K562 (cell line): Measurements from ENCODE around the gene GNG3. TPM values are rescaled to one million over a fixed set of nuclear protein-coding genes. Genes with fewer than 3 reads are reported as not detected.

Experiments
- ARID4B ChIP-seq: sonication (generic); formaldehyde crosslinking; IDR thresholded peaks from 2 replicates; pipeline ENCODE4 v1.8.0; 2022; ENCODE audit warnings: mild to moderate bottlenecking, missing genetic modification reagents
- ATF2 ChIP-seq: sonication (generic); formaldehyde crosslinking; IDR thresholded peaks from 2 replicates; pipeline ENCODE4 v1.8.1; 2022; ENCODE audit warnings: missing genetic modification reagents
- ATF6 ChIP-seq: sonication (generic); formaldehyde crosslinking; IDR thresholded peaks from 2 replicates; pipeline ENCODE4 v1.4.0; 2020; ENCODE audit warnings: mild to moderate bottlenecking, missing genetic modification reagents
- DIDO1 ChIP-seq: fragments of 450-650 bp; IDR thresholded peaks from 2 replicates; pipeline ENCODE4 v1.6.1; 2016; ENCODE audit warnings: low read depth, missing biosample characterization, missing genetic modification characterization
- ELF2 ChIP-seq: fragments of 250-450 bp; sonication (Bioruptor Pico); IDR thresholded peaks from 2 replicates; pipeline ENCODE4 v1.5.0; 2021; ENCODE audit warnings: mild to moderate bottlenecking
- HCFC1 ChIP-seq: IDR thresholded peaks from 2 replicates; pipeline ENCODE4 v1.6.1; 2012; ENCODE audit warnings: low read depth, low read length, improper control_type of control experiment
- HNRNPLL ChIP-seq: fragments of 200-400 bp; formaldehyde crosslinking; IDR thresholded peaks from 2 replicates; pipeline ENCODE4 v1.6.1; 2017; ENCODE audit warnings: low read length, low read depth, mild to moderate bottlenecking; ENCODE audit not compliant: poor library complexity, severe bottlenecking
- KLF13 ChIP-seq: fragments of 450-650 bp; IDR thresholded peaks from 2 replicates; pipeline ENCODE4 v1.6.1; 2016; ENCODE audit warnings: missing genetic modification characterization, low read depth, mild to moderate bottlenecking, missing compliant biosample characterization, moderate library complexity, borderline replicate concordance
- MAFF ChIP-seq: IDR thresholded peaks from 2 replicates; pipeline ENCODE4 v1.6.1; 2012; ENCODE audit warnings: low read length, improper control_type of control experiment
- MAX ChIP-seq: sonication (generic); formaldehyde crosslinking; IDR thresholded peaks from 2 replicates; pipeline ENCODE4 v1.9.0; 2022; ENCODE audit warnings: mild to moderate bottlenecking, missing genetic modification reagents
- MTA3 ChIP-seq: fragments of 450-650 bp; formaldehyde crosslinking; IDR thresholded peaks from 2 replicates; pipeline ENCODE4 v1.6.1; 2017; ENCODE audit warnings: mild to moderate bottlenecking, borderline replicate concordance
- PHF8 ChIP-seq: fragments of 200-600 bp; sonication (generic); IDR thresholded peaks from 2 replicates; pipeline ENCODE4 v1.6.1; 2012; ENCODE audit warnings: mixed run types, mild to moderate bottlenecking, inconsistent platforms, low read length, moderate library complexity, borderline replicate concordance
- POLR2G ChIP-seq: fragments of 200-400 bp; formaldehyde crosslinking; IDR thresholded peaks from 2 replicates; pipeline ENCODE4 v1.6.1; 2017; ENCODE audit warnings: low read depth, mild to moderate bottlenecking, antibody characterized with exemption, low read length, moderate library complexity
- SMAD4 ChIP-seq: fragments of 250-450 bp; sonication (Bioruptor Pico); conservative IDR thresholded peaks from 2 replicates; pipeline ENCODE4 v1.8.0; 2021; ENCODE audit warnings: inconsistent platforms, mild to moderate bottlenecking, moderate library complexity
- SMARCA5 ChIP-seq: fragments of 450-650 bp; IDR thresholded peaks from 2 replicates; pipeline ENCODE4 v1.6.1; 2016
- TBP ChIP-seq: optimal IDR thresholded peaks from 2 replicates; pipeline ENCODE3; 2011; ENCODE audit warnings: low read depth, low read length, improper control_type of control experiment
- TOE1 ChIP-seq, 2 experiments: fragments of 450-650 bp in 1 of 2; sonication (generic) in 1 of 2; formaldehyde crosslinking in 1 of 2; IDR thresholded peaks; 2 replicates each; pipeline versions ENCODE4 v1.7.1 to v1.8.0; 2016 to 2022; ENCODE audit warnings: borderline replicate concordance in 2 of 2, mild to moderate bottlenecking in 2 of 2, antibody characterized with exemption in 1 of 2, inconsistent platforms in 1 of 2, low read depth in 1 of 2, missing genetic modification reagents in 1 of 2, moderate library complexity in 1 of 2
- ZZZ3 ChIP-seq: fragments of 450-650 bp; IDR thresholded peaks from 2 replicates; pipeline ENCODE4 v1.6.1; 2016; ENCODE audit warnings: antibody characterized with exemption, mild to moderate bottlenecking, moderate library complexity
- polyA plus RNA-seq, 8 experiments: library from polyadenylated mRNA; depleted of rRNA in 4 of 8; stranded (reverse) in 5 of 8; unstranded in 3 of 8; fragments of >200 nt; fragmentation: Nextera tagmentation in 2 of 8; fragmentation: Illumina TruSeq in 1 of 8; extraction: Ambion mirVana in 2 of 8; extraction: Trizol in 1 of 8; gene quantifications; 2 replicates each; pipeline versions ENCODE4 v1.2.1 to v1.2.3, GENCODE V29; 2011 to 2014; ENCODE audit warnings: inconsistent platforms in 1 of 8, missing spikeins in 1 of 8
- total RNA-seq, 7 experiments: library from RNA; depleted of rRNA in 6 of 7; stranded (reverse); fragments of >200 nt in 6 of 7; fragmentation: Illumina TruSeq in 2 of 7; extraction: Trizol in 2 of 7; gene quantifications; 2 replicates each; pipeline versions ENCODE4 v1.2.1 to v1.2.3, GENCODE V29; 2011 to 2021; ENCODE audit warnings: low replicate concordance in 1 of 7

GNG3 gene
- total and polyA plus RNA-seq, 9 of the 15 experiments (the other 6 are each of a cell fraction or from before 2014, with no cell fraction given) = 0.07 TPM; not detected in 8

- TF ChIP-seq ARID4B (CRISPR knock-in tag) (peak; percentile 80), KLF13 (tag) (peak; percentile 96), ATF6 (CRISPR knock-in tag) (peak; percentile 75), ATF2 (no peak), MTA3 (0 out of 2 replicates have a peak, but pooled peaks have one; percentile 30), TOE1 (IDR thresholded peaks at IDR 0.05; ENCODE audit: borderline replicate concordance) (peak; percentile 45; the same call in 1 of the 2 replicates), TOE1 (CRISPR knock-in tag; IDR thresholded peaks at IDR 0.05; ENCODE audit: borderline replicate concordance, low read depth) (no peak), SMAD4 (CRISPR knock-in tag) (0 out of 2 replicates have a peak, but pooled peaks have one; percentile 8), ZZZ3 (0 out of 2 replicates have a peak, but pooled peaks have one; percentile 77), POLR2G (no peak), MAX (CRISPR knock-in tag) (0 out of 2 replicates have a peak, but pooled peaks have one; percentile 12), PHF8 (peak; percentile 77; the same call in 1 of the 2 replicates), MAFF (0 out of 2 replicates have a peak, but pooled peaks have one; percentile 4), HNRNPLL (peak; percentile 27), HCFC1 (peak; percentile 64), ELF2 (peak; percentile 82), TBP (no peak), SMARCA5 (0 out of 2 replicates have a peak, but pooled peaks have one; percentile 14), DIDO1 (tag) (peak; percentile 83)
These were observed 20.9 kb downstream of the GNG3 start, which contains the start of gene TTC9C (continued) for GRCh38 chr11:62728171-62728988.
